B cell (primary cell): ENCODE measurements around the gene PLEKHG3. TPM values are rescaled to one million over a fixed set of nuclear protein-coding genes. Genes with fewer than 3 reads are reported as not detected.

Experiments
- ATAC-seq: fragments of 200-7000 bp; cut with Tn5 transposase; one replicate; pipeline ENCODE4 v1.10.0; 2021; ENCODE audit warnings: low read depth, mild to moderate bottlenecking, moderate number of reproducible peaks, moderate library complexity
- CTCF ChIA-PET: fragments of 350-600 bp; sonication (Branson Sonifier 250); formaldehyde crosslinking; loops from one replicate; lab custom pipeline; 2021; ENCODE audit warnings: antibody characterized with exemption, inconsistent platforms; lab: Charles Lee
- POLR2A ChIA-PET: fragments of 350-600 bp; sonication (Branson Sonifier 250); formaldehyde crosslinking; loops from one replicate; lab custom pipeline; 2021; ENCODE audit warnings: antibody characterized with exemption; lab: Charles Lee
- DNase-seq: peaks from one replicate; pipeline ENCODE4 v3.0.0; 2013
- H2AFZ ChIP-seq: 2 replicates; pipeline ENCODE4 v1.6.1; 2012; ENCODE audit warnings: mild to moderate bottlenecking, low read depth, low read length; ENCODE audit not compliant: insufficient read depth, poor library complexity, severe bottlenecking
- H3K27ac ChIP-seq, 2 donors: 1 replicate in 1 of 2; 2 replicates in 1 of 2; pipeline ENCODE4 v1.5.1; 2012 to 2013; ENCODE audit warnings: low read length in 2 of 2, mild to moderate bottlenecking in 2 of 2, moderate library complexity in 1 of 2
- H3K27me3 ChIP-seq, 4 experiments: fragments of 200-600 bp in 1 of 4; sonication (generic) in 1 of 4; replicated peaks in 1 of 4; 1 replicate in 2 of 4; 2 replicates in 2 of 4; pipeline versions ENCODE4 v1.6.1 to v1.7.0; 2013 to 2016; ENCODE audit warnings: low read length in 3 of 4, mild to moderate bottlenecking in 2 of 4, mixed read lengths in 1 of 4, moderate library complexity in 1 of 4; ENCODE audit not compliant: insufficient read depth in 4 of 4, control insufficient read depth in 3 of 4; ENCODE audit errors: control extremely low read depth in 1 of 4
- H3K36me3 ChIP-seq, 2 experiments: replicated peaks in 1 of 2; 1 replicate in 1 of 2; 2 replicates in 1 of 2; pipeline versions ENCODE4 v1.6.1 to v1.7.1; 2013; ENCODE audit warnings: low read length in 1 of 2; ENCODE audit not compliant: insufficient read depth in 2 of 2, control insufficient read depth in 1 of 2; ENCODE audit errors: control extremely low read depth in 1 of 2, extremely low read depth in 1 of 2
- H3K4me1 ChIP-seq, 2 donors: fragments of 200-600 bp in 1 of 2; sonication (generic) in 1 of 2; 1 replicate in 1 of 2; 2 replicates in 1 of 2; pipeline versions ENCODE4 v1.5.1 to v1.6.1; 2013 to 2017; ENCODE audit warnings: low read length in 2 of 2; ENCODE audit not compliant: control insufficient read depth in 2 of 2, insufficient read depth in 2 of 2
- H3K4me2 ChIP-seq: replicated peaks from 2 replicates; pipeline ENCODE3; 2012; ENCODE audit warnings: mild to moderate bottlenecking, low read depth, low read length; ENCODE audit not compliant: poor library complexity, severe bottlenecking
- H3K4me3 ChIP-seq, 5 experiments: fragments of 200-600 bp in 1 of 5; sonication (generic) in 1 of 5; 1 replicate in 3 of 5; 2 replicates in 2 of 5; pipeline versions ENCODE4 v1.5.1 to v1.7.0; 2011 to 2016; ENCODE audit warnings: low read length in 4 of 5, mild to moderate bottlenecking in 4 of 5, low read depth in 2 of 5, control low read depth in 1 of 5, moderate library complexity in 1 of 5; ENCODE audit not compliant: insufficient read depth in 1 of 5; ENCODE audit errors: control extremely low read depth in 1 of 5, extremely low read depth in 1 of 5
- H3K79me2 ChIP-seq: fragments of 200-600 bp; sonication (generic); one replicate; pipeline ENCODE4 v1.6.0; 2016; ENCODE audit warnings: low read length; ENCODE audit not compliant: control insufficient read depth, insufficient read depth
- H3K9ac ChIP-seq: fragments of 200-600 bp; sonication (generic); 2 replicates; pipeline ENCODE4 v1.6.1; 2017; ENCODE audit warnings: mild to moderate bottlenecking, low read length, moderate library complexity
- H3K9me3 ChIP-seq, 3 donors: one replicate each; pipeline versions ENCODE4 v1.6.1 to v1.7.1; 2013; ENCODE audit warnings: low read length in 2 of 3; ENCODE audit not compliant: control insufficient read depth in 2 of 3, insufficient read depth in 1 of 3; ENCODE audit errors: control extremely low read depth in 1 of 3
- H4K20me1 ChIP-seq: 2 replicates; pipeline ENCODE4 v1.6.0; 2012; ENCODE audit warnings: mild to moderate bottlenecking, low read length; ENCODE audit not compliant: insufficient read depth, control insufficient read depth, poor library complexity, severe bottlenecking
- H3K27ac Mint-ChIP-seq: one replicate; pipeline ENCODE4 v1.8.0; 2021; ENCODE audit warnings: mixed read lengths
- H3K27me3 Mint-ChIP-seq: one replicate; pipeline ENCODE4 v1.8.0; 2021; ENCODE audit warnings: mixed read lengths
- H3K4me1 Mint-ChIP-seq: one replicate; pipeline ENCODE4 v1.8.0; 2021; ENCODE audit warnings: mixed read lengths
- H3K4me3 Mint-ChIP-seq: one replicate; pipeline ENCODE4 v1.8.0; 2021; ENCODE audit warnings: mixed read lengths
- H3K9me3 Mint-ChIP-seq: one replicate; pipeline ENCODE4 v1.8.0; 2022; ENCODE audit warnings: mixed read lengths; ENCODE audit not compliant: insufficient read depth
- EZH2 ChIP-seq: IDR thresholded peaks from 2 replicates; pipeline ENCODE4 v1.6.1; 2012; ENCODE audit warnings: borderline replicate concordance, low read depth, mild to moderate bottlenecking, moderate library complexity, low read length; ENCODE audit not compliant: insufficient read depth, poor library complexity, severe bottlenecking
- WGBS: methylation state at CpG from one replicate; pipeline ENCODE4 v1.1.5; 2013; ENCODE audit warnings: missing lambda C conversion rate; ENCODE audit not compliant: insufficient coverage; 5-methylcytosine and 5-hydroxymethylcytosine counted together
- intact Hi-C: fragments of 100-400 bp; cut with micrococcal nuclease; formaldehyde crosslinking; loops from one replicate; pipeline ENCODE4 v1.10.0; 2022
- polyA plus RNA-seq: library from polyadenylated mRNA; depleted of rRNA; stranded (reverse); fragments of >200 nt; gene quantifications from 2 replicates; pipeline ENCODE4 v1.2.3, GENCODE V29; 2012
- total RNA-seq, 2 donors: library from RNA; stranded (reverse); fragments of 120-200 nt in 1 of 2; gene quantifications; 1 replicate in 1 of 2; 2 replicates in 1 of 2; pipeline versions ENCODE4 v1.2.3 to v1.2.4, GENCODE V29; 2013 to 2022
- TF ChIP-seq, protein P1 (sequence below): fragments of 200-600 bp; IDR thresholded peaks from one replicate; pipeline ENCODE4 v1.8.0; 2022; ENCODE audit warnings: antibody characterized with exemption, mild to moderate bottlenecking

The PLEKHG3 gene
- total and polyA plus RNA-seq, 2 donors (not counting 1 experiment from before 2014, with no cell fraction given) = 0.12 to 0.25 TPM

- intact Hi-C loops = no loop called here
Measured at GRCh38 chr14:64654901-64655300, 49.3 kb upstream of the PLEKHG3 start.

DNA sequence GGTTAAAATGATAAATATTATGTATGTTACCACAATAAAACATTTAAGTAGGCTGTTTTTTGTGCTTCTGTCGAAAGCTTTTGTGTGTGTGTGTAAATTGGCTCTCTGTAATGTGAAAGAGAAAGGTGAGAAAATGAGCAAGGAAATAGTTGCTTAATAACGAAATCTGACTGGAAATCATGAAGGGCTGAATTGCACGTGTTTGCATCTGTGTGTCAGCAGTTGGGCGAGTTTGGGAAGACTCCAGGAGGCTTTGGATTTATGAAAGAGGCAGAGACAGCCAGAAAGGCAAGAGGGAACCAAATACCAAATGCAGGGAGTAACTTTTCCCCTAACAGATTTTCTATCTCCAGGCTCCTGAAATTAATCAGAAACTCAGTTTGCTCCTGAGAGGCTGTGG is 47.2 kb upstream of the PLEKHG3 start:
- H2AFZ ChIP-seq = no peak overlapping the region
- peaks cover 0 to 6% (median 4%) of the 10 kb centered on the region in 4 experiments for H3K27me3 ChIP-seq
- H3K9ac ChIP-seq = no peak overlapping the region
- H3K4me1 Mint-ChIP-seq = peaks cover 9% of the 10 kb centered on the region
- DNase-seq = no peak
- H3K36me3 ChIP-seq = no peaks in the 10 kb centered on the region
- H3K4me1 ChIP-seq = peaks cover 0 to 5% of the 10 kb centered on the region in 2 donors
- ATAC-seq = no peak
- no peak overlapping the region for H3K4me3 Mint-ChIP-seq
- ChIA-PET CTCF (no interaction called here), POLR2A (no interaction called here)
- no peak overlapping the region for H3K27ac ChIP-seq
- H4K20me1 ChIP-seq = no peaks in the 10 kb centered on the region
- intact Hi-C loops = no loop called here
- TF ChIP-seq, protein P1, sequence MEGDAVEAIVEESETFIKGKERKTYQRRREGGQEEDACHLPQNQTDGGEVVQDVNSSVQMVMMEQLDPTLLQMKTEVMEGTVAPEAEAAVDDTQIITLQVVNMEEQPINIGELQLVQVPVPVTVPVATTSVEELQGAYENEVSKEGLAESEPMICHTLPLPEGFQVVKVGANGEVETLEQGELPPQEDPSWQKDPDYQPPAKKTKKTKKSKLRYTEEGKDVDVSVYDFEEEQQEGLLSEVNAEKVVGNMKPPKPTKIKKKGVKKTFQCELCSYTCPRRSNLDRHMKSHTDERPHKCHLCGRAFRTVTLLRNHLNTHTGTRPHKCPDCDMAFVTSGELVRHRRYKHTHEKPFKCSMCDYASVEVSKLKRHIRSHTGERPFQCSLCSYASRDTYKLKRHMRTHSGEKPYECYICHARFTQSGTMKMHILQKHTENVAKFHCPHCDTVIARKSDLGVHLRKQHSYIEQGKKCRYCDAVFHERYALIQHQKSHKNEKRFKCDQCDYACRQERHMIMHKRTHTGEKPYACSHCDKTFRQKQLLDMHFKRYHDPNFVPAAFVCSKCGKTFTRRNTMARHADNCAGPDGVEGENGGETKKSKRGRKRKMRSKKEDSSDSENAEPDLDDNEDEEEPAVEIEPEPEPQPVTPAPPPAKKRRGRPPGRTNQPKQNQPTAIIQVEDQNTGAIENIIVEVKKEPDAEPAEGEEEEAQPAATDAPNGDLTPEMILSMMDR = no peak
- no peak for TF ChIP-seq EZH2
- no peaks in the 10 kb centered on the region for H3K9me3 Mint-ChIP-seq
- H3K4me3 ChIP-seq = no peak overlapping the region
- no peaks in the 10 kb centered on the region for H3K79me2 ChIP-seq
- H3K27me3 Mint-ChIP-seq = peaks cover 23% of the 10 kb centered on the region
- WGBS = 92% methylated on average over 4 of the region's 4 CpGs
- no peak overlapping the region for H3K4me2 ChIP-seq
- peaks cover 0 to 2% (median 0%) of the 10 kb centered on the region in 3 donors for H3K9me3 ChIP-seq
- H3K27ac Mint-ChIP-seq = no peak overlapping the region

More at GRCh38 chr14:64654901-64655300, 49.3 kb upstream of the PLEKHG3 start:
- DNase-seq (no peak), ATAC-seq (no peak)
- Mint-ChIP-seq H3K4me3 (no peak overlapping the region), H3K27me3 (peaks cover 23% of the 10 kb centered on the region), H3K9me3 (no peaks in the 10 kb centered on the region), H3K27ac (no peak overlapping the region), H3K4me1 (peaks cover 9% of the 10 kb centered on the region)
- ChIA-PET POLR2A (no interaction called here), CTCF (interaction anchor here (1.1 kb wide), 1 partner anchor 18 kb away, joined by 4 read pairs; no protein-coding TSS in a partner anchor)
- H3K4me1 ChIP-seq = peaks cover 0 to 5% of the 10 kb centered on the region in 2 donors
- no peaks in the 10 kb centered on the region for H3K27me3 ChIP-seq
- H2AFZ ChIP-seq = no peak overlapping the region
- no peak overlapping the region for H3K9ac ChIP-seq
- no peak overlapping the region for H3K4me3 ChIP-seq
- TF ChIP-seq, protein P1 = no peak
- TF ChIP-seq EZH2 = no peak
- peaks cover 0 to 2% (median 0%) of the 10 kb centered on the region in 3 donors for H3K9me3 ChIP-seq
- no peak overlapping the region for H3K27ac ChIP-seq
- H3K36me3 ChIP-seq = no peaks in the 10 kb centered on the region
- no peaks in the 10 kb centered on the region for H4K20me1 ChIP-seq
- H3K79me2 ChIP-seq = no peaks in the 10 kb centered on the region
- no peak overlapping the region for H3K4me2 ChIP-seq
- WGBS = 95% methylated on average over 10 of the region's 10 CpGs
